VCaP (cell line): ENCODE measurements around the gene MYF5.

ENCODE experiments used
- H3K27ac ChIP-seq: fragments of 450-650 bp; 2 replicates; pipeline ENCODE4 v1.5.1; 2017
- CTCF ChIP-seq: fragments of 450-650 bp; conservative IDR thresholded peaks from 2 replicates; pipeline ENCODE4 v1.5.1; 2017; ENCODE audit warnings: mild to moderate bottlenecking, moderate library complexity

The MYF5 gene

DNA sequence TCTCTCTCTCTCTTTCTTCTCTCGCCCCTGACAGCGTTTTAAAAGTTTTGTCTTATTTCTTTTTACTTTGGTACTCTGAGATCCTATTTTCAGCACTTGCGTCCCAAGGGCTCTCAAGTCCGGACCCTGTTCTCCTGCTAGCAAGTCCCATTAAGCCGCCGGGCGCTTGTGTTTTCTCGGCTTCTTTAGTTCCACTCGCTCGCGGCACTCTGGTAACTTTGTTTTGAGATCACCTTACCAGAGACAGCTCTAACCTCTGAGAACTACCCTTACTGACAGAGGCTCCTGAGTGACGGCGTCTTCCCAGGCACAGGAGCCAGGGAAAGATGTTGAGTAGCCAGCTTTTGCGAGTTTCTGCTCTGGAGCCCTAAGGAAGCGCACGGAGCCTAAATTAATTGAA, 2.7 kb upstream of the MYF5 start:
- no peak for TF ChIP-seq CTCF
- peak overlapping the region; percentile 74; the same call in 1 of the 2 replicates for H3K27ac ChIP-seq

DNA sequence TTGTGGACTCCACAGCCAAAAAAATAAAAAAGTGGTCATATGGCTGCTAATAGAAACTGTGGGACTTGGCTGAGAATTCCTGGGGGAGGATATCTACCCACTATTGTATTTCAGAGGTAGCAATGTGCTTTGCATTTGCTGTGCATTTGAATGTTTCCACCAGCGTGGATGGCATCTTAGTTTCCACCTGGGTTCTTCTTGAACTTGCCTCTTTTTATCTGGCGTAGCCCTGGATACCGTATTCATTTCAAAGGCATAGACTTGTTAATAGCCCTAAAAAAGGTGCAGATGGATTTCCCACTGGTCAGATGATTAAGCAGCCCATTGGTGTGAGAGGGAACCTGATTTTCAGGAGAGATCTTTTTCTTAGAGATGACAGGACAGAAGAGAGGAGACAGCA, 1.9 kb upstream of the MYF5 start:
- no peak overlapping the region for H3K27ac ChIP-seq
- no peak for TF ChIP-seq CTCF

- no peak overlapping the region for H3K27ac ChIP-seq
- no peak for TF ChIP-seq CTCF
These were observed 931 bp upstream of the MYF5 start for GRCh38 chr12:80715713-80716249.

GRCh38 chr12:80717856-80718255, 1.1 kb downstream of the MYF5 start:
- H3K27ac ChIP-seq, result no peak overlapping the region
- TF ChIP-seq CTCF, result no peak

- H3K27ac ChIP-seq, result no peak overlapping the region
- no peak for TF ChIP-seq CTCF
These were observed 3.8 kb downstream of the MYF5 start for GRCh38 chr12:80720516-80720915.

GRCh38 chr12:80721326-80721725, 4.6 kb downstream of the MYF5 start:
- H3K27ac ChIP-seq, result no peak overlapping the region
- no peak for TF ChIP-seq CTCF

GRCh38 chr12:80745851-80746505, 29.3 kb downstream of the MYF5 start:
- TF ChIP-seq CTCF, result no peak

More at GRCh38 chr12:80745851-80746505, 29.3 kb downstream of the MYF5 start:
- no peak overlapping the region for H3K27ac ChIP-seq
